Effector memory CD4-positive, alpha-beta T cell (primary cell): Measurements from ENCODE around the gene SLX1A.
"Not testable (repeated sequence)": the region's sequence is repeated elsewhere in the genome, so short reads cannot be mapped to it uniquely, and the experiment has no call there.

Experiments used
- DNase-seq, 3 donors: peaks; one replicate each; pipeline ENCODE4 v3.0.0-alpha.2; 2020
- H3K27ac ChIP-seq: 2 replicates; pipeline ENCODE4 v1.7.0; 2013; ENCODE audit warnings: mild to moderate bottlenecking, low read length, moderate library complexity; ENCODE audit not compliant: insufficient read depth, poor library complexity, severe bottlenecking
- H3K27me3 ChIP-seq: replicated peaks from 2 replicates; pipeline ENCODE4 v1.7.0; 2013; ENCODE audit warnings: mild to moderate bottlenecking, low read length; ENCODE audit not compliant: insufficient read depth, control insufficient read depth, poor library complexity, severe bottlenecking
- H3K36me3 ChIP-seq: 2 replicates; pipeline ENCODE4 v1.7.0; 2013; ENCODE audit warnings: mild to moderate bottlenecking, low read length, moderate library complexity; ENCODE audit not compliant: control insufficient read depth, insufficient read depth
- H3K4me1 ChIP-seq: 2 replicates; pipeline ENCODE4 v1.7.0; 2013; ENCODE audit warnings: low read length, mild to moderate bottlenecking; ENCODE audit not compliant: control insufficient read depth, insufficient read depth, poor library complexity, severe bottlenecking
- H3K4me3 ChIP-seq: 2 replicates; pipeline ENCODE4 v1.7.0; 2013; ENCODE audit warnings: low read length, low read depth, mild to moderate bottlenecking; ENCODE audit not compliant: insufficient read depth, poor library complexity, severe bottlenecking
- H3K9me3 ChIP-seq: 2 replicates; pipeline ENCODE4 v1.7.0; 2013; ENCODE audit warnings: mild to moderate bottlenecking, low read length, moderate library complexity; ENCODE audit not compliant: control insufficient read depth

Gene SLX1A

GRCh38 chr16:30209032-30209431 lies 15.4 kb downstream of the SLX1A start:
- H3K4me1 ChIP-seq, H3K27ac ChIP-seq, H3K4me3 ChIP-seq, H3K27me3 ChIP-seq, H3K9me3 ChIP-seq, H3K36me3 ChIP-seq: not testable (repeated sequence)
- peak in 2 of 3 donors; percentile 40 to 56 for DNase-seq

GRCh38 chr16:30211414-30211813 lies 17.7 kb downstream of the SLX1A start:
- not testable (repeated sequence) for H3K27me3 ChIP-seq, H3K4me3 ChIP-seq, H3K36me3 ChIP-seq, H3K27ac ChIP-seq, H3K4me1 ChIP-seq, DNase-seq, H3K9me3 ChIP-seq

DNA sequence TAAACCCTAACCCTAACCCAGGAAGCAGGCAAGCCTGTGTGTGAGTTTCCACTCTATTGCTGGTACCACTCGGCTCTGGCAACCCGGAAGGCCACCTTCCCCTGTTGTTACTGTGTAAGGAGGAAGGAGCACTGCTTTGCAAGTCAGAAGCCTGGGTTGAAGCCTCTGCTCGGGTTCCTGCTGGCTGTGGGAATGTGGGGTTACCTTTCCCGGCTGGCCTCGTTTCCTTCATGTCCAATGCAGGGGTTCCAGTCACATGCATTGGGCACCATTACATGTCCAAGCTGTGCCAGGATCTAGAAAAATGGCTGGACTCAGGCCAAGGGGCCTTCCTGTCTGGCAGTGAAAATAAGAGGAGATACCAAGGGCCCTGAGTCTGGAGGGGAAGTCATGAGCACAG lies 23.4 kb downstream of the SLX1A start:
- not testable (repeated sequence) for DNase-seq, H3K9me3 ChIP-seq, H3K27me3 ChIP-seq, H3K4me1 ChIP-seq, H3K36me3 ChIP-seq, H3K4me3 ChIP-seq, H3K27ac ChIP-seq
